Smooth muscle cell of the pulmonary artery (primary cell): Measurements from ENCODE around the gene RPS6KC1. TPM values are rescaled to one million over a fixed set of nuclear protein-coding genes. Genes with fewer than 3 reads are reported as not detected.

ENCODE experiments used
- total RNA-seq: library from RNA; depleted of rRNA; stranded (reverse); fragments of >200 nt; gene quantifications from 2 replicates; pipeline ENCODE4 v1.2.3, GENCODE V29; 2014

RPS6KC1 gene
- 32.3 and 38.0 TPM in 2 replicates for total RNA-seq

GRCh38 chr1:213051127-213051880 is at the start of gene RPS6KC1:
Gene RPS6KC1, plus strand, starts transcription at chr1:213051241. Its CDS starts 164 bp downstream, at chr1:213051405.

GRCh38 chr1:213015099-213016050 is 35.7 kb upstream of the RPS6KC1 start, which contains the start of gene ANGEL2:
Gene ANGEL2, minus strand, starts transcription at chr1:213015867. Its CDS starts 196 bp downstream, at chr1:213015671.

Other genes starting within 250 kb of the RPS6KC1 start
- not detected in 2 replicates for gene SPATA45, start 203.6 kb upstream of the RPS6KC1 start, total RNA-seq
- 5.7 and 7.9 TPM in 2 replicates for gene FLVCR1, start 193.0 kb upstream of the RPS6KC1 start, total RNA-seq
- gene VASH2, start 100.7 kb upstream of the RPS6KC1 start, total RNA-seq, result 0.03 and 0.26 TPM in 2 replicates
- 41.1 and 43.9 TPM in 2 replicates for gene ANGEL2, start 35.4 kb upstream of the RPS6KC1 start, total RNA-seq